Esophagus squamous epithelium (tissue), 5 donors: ENCODE results near the gene ZNF141. TPM values are rescaled to one million over a fixed set of nuclear protein-coding genes. Genes with fewer than 3 reads are reported as not detected.

Experiments
- DNase-seq: peaks from one replicate; lab custom pipeline; 2025; lab: John Stamatoyannopoulos, UW
- H3K27ac ChIP-seq, 4 donors: fragments of 200-600 bp; sonication (generic); one replicate each; pipeline ENCODE4 v1.5.1; 2016 to 2019; ENCODE audit warnings: mild to moderate bottlenecking in 1 of 4
- H3K27me3 ChIP-seq, 4 donors: fragments of 200-600 bp; sonication (generic); 1 replicate in 3 of 4; 2 replicates in 1 of 4; pipeline versions ENCODE4 v1.5.1 to v1.6.0; 2017 to 2021; ENCODE audit warnings: antibody characterized with exemption in 1 of 4
- H3K36me3 ChIP-seq, 3 donors: fragments of 200-600 bp; sonication (generic); one replicate each; pipeline ENCODE4 v1.5.1; 2016 to 2019
- H3K4me1 ChIP-seq, 3 donors: fragments of 200-600 bp; sonication (generic); one replicate each; pipeline ENCODE4 v1.5.1; 2017 to 2019
- H3K4me3 ChIP-seq, 4 donors: fragments of 200-600 bp; sonication (generic); 1 replicate in 3 of 4; 2 replicates in 1 of 4; pipeline ENCODE4 v1.5.1; 2016 to 2019; ENCODE audit warnings: mild to moderate bottlenecking in 2 of 4, moderate library complexity in 1 of 4
- H3K9me3 ChIP-seq, 3 donors: fragments of 200-600 bp; sonication (generic); one replicate each; pipeline ENCODE4 v1.5.1; 2016 to 2019
- POLR2A ChIP-seq, 4 donors: fragments of 450-650 bp; IDR thresholded peaks; one replicate each; pipeline ENCODE4 v1.6.1; 2017; ENCODE audit warnings: antibody characterized with exemption in 4 of 4, mild to moderate bottlenecking in 4 of 4, moderate library complexity in 3 of 4
- WGBS, 2 donors: methylation state at CpG; one replicate each; pipeline ENCODE4 v1.1.5; 2018; 5-methylcytosine and 5-hydroxymethylcytosine counted together
- intact Hi-C: fragments of 100-400 bp; cut with DNase I; formaldehyde crosslinking; loops from one replicate; pipeline ENCODE4 v1.15.0; 2022
- small RNA-seq, 4 donors: library from RNA; depleted of rRNA; stranded (forward); fragments of <200 nt; gene quantifications; one replicate each; pipeline ENCODE3, GENCODE V24; 2016
- total RNA-seq, 4 donors: library from RNA; depleted of rRNA; stranded (reverse); fragments of >200 nt; gene quantifications; one replicate each; pipeline ENCODE4 v1.1.0, GENCODE V29; 2016
- TF ChIP-seq, protein P1 (sequence below), 6 experiments: fragments of 450-650 bp in 4 of 6; fragments of 200-600 bp in 2 of 6; sonication (generic) in 2 of 6; IDR thresholded peaks; one replicate each; pipeline ENCODE4 v1.5.1; 2016 to 2019; ENCODE audit warnings: antibody characterized with exemption in 6 of 6, mild to moderate bottlenecking in 4 of 6, moderate library complexity in 4 of 6
- donor health status: DM: yes; HTN: yes; CAD: no.

The ZNF141 gene
- total RNA-seq, 4 donors from 2014 or later, result 5.9 to 24.4 (median 7.3) TPM

DNA sequence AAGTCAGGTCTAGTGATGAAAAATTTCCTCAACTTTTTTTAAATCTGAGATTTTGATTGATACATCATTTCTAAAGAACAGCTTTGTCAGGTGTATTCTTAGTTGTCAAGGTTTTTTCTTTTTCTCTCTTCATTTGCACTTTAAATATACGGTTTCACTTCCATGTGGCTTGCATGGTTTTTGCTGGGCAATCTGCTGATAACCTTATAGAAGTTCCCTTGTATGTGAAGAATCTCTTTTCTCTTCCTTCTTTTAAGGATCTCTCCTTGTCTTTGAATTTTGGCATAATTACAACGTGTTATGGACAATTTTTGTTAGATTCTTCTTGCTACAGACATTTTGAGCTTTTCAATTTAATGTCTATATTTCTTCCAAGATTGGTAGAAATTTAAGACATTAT, 85.0 kb downstream of the ZNF141 start:
- H3K27ac ChIP-seq, result no peak overlapping the region
- DNase-seq, result no peak
- intact Hi-C loops, result no loop called here
- 81 to 89% methylated on average over 2 of the region's 2 CpGs for WGBS, 2 donors
- no peaks in the 10 kb centered on the region for H3K27me3 ChIP-seq
- no peaks in the 10 kb centered on the region for H3K4me1 ChIP-seq
- H3K9me3 ChIP-seq, result peaks cover 13 to 98% (median 92%) of the 10 kb centered on the region in 3 donors
- H3K36me3 ChIP-seq, result peaks cover 0 to 18% (median 0%) of the 10 kb centered on the region in 3 donors
- no peak overlapping the region for H3K4me3 ChIP-seq
- TF ChIP-seq POLR2A (IDR thresholded peaks at IDR 0.05), result no peak
- TF ChIP-seq, protein P1, sequence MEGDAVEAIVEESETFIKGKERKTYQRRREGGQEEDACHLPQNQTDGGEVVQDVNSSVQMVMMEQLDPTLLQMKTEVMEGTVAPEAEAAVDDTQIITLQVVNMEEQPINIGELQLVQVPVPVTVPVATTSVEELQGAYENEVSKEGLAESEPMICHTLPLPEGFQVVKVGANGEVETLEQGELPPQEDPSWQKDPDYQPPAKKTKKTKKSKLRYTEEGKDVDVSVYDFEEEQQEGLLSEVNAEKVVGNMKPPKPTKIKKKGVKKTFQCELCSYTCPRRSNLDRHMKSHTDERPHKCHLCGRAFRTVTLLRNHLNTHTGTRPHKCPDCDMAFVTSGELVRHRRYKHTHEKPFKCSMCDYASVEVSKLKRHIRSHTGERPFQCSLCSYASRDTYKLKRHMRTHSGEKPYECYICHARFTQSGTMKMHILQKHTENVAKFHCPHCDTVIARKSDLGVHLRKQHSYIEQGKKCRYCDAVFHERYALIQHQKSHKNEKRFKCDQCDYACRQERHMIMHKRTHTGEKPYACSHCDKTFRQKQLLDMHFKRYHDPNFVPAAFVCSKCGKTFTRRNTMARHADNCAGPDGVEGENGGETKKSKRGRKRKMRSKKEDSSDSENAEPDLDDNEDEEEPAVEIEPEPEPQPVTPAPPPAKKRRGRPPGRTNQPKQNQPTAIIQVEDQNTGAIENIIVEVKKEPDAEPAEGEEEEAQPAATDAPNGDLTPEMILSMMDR (IDR thresholded peaks at IDR 0.05), result no peak

Small RNA genes lying within 50 kb of the gene (small RNA-seq; reads per million reads assigned to genes)
- gene AC079140.2, result 0 reads per million in 4 donors
- gene MIR571, result 0 reads per million in 4 donors
- 0 reads per million in 4 donors for gene ZNF519P4

Other genes starting within 250 kb of the ZNF141 start
- gene ZNF718, start 213.3 kb upstream of the ZNF141 start, total RNA-seq, result 1 to 10 TPM; 4.1 to 7.2 (median 4.8) TPM
- 1 to 10 TPM; 1.4 to 2.3 (median 1.7) TPM for gene ZNF732, start 32.3 kb upstream of the ZNF141 start, total RNA-seq
- gene ZNF721, start 161.3 kb downstream of the ZNF141 start, total RNA-seq, result 10 to 100 TPM in 3 of 4 donors, 1 to 10 TPM in 1; 6.7 to 26.5 (median 15.0) TPM
- gene PIGG, start 161.4 kb downstream of the ZNF141 start, total RNA-seq, result 10 to 100 TPM; 30.2 to 46.2 (median 34.2) TPM
- gene TMEM271, start 238.5 kb downstream of the ZNF141 start, total RNA-seq, result under 1 TPM in 1 of 4 donors, not detected in 3; 0.19 TPM